GOT3 (cell line): ENCODE results near the gene PHKA1.
"Not testable (repeated sequence)": the region's sequence is repeated elsewhere in the genome, so short reads cannot be mapped to it uniquely, and the experiment has no call there.

Experiments used
- DNase-seq: peaks from one replicate; lab custom pipeline; 2025; ENCODE audit warnings: mixed read lengths; lab: John Stamatoyannopoulos, UW

PHKA1 gene

DNA sequence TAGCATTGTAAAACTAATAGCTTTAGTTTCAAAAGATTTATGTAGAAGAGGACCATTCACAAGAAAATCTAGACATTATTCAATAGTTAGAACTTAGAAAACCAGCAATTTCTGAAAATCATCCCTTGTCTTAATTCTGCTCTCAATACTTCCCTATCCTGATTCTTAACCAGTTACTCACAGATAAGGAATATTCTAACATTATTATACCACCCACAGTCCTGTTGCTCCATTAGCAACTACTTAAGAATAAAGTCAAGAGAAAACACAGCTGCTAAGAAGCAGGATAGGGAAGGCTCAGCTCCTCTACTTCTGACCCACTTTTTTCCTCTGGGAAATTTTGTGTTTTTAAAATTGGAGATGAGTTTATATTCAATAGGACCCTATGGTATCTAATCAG is 47.7 kb downstream of the PHKA1 start:
- no peak for DNase-seq

DNA sequence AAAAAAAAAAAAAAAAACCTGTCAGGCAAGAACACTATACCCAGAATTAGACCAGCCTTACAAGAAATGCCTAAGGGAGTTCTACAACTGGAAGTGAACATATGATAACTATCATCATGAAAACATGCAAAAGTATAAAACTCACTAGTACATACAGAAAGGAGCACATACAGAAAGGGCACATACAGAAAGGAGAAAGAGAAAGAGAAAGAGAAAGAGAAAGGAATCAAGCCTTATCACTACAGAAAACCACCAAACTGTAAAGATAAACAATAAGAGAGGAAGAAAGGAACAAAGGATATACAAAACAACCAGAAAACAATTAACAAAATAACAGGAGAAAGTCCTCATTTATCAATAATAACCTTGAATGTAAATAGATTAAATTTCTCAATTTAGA is 50.4 kb downstream of the PHKA1 start:
- DNase-seq: no peak

DNA sequence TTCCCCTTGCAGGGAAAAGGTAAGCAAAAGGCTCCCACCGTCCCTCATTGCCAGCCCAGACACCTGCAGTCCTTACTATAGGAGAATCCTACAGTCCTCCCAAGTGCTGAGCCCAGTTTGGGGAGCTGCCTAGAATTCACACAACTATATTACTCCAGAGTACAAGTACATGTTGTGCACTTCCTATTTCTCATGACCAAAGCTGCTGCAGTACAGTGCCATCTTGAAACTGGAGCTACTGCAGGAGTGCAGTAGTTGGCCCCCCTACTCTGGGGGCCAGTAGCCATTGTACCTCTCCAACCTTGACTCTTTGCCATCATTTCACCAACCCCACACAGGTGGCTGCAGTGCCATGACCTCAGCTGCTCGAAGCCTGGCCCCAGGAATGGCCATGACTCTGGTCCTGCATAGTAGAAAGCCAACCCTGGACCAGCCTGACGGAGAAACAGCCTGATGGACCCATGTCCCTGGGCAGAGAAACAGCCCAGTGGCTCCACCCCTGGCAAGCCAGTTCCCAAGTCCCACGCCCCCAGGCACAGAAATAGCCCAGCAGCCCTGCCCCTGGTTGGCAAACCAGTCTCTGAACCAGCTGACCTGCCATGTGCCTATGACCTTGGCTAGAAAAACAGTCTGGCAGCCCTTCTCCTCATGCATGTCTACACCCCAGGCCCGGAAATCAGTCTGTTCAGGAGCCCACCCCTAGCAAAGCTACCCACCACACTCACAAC is 51.9 kb downstream of the PHKA1 start:
- no peak for DNase-seq

DNA sequence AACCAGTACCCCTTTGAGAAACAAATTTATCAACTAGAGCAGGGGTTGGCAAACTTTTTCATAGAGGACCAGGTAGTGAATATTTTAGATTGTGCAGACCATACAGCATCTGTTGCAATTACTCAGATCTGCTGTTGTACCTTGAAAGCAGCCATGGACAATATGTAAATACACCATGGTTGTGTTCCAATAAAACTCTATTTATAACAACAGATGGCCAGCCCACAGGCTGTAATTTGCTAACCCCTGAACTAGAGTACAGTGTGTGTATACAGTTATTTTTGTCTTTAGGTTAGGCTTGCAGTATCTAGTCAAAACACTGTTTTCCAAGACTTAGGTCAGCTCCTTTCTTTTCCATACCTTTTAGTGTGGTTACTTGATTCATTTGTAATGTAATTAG is 54.4 kb downstream of the PHKA1 start:
- no peak for DNase-seq

DNA sequence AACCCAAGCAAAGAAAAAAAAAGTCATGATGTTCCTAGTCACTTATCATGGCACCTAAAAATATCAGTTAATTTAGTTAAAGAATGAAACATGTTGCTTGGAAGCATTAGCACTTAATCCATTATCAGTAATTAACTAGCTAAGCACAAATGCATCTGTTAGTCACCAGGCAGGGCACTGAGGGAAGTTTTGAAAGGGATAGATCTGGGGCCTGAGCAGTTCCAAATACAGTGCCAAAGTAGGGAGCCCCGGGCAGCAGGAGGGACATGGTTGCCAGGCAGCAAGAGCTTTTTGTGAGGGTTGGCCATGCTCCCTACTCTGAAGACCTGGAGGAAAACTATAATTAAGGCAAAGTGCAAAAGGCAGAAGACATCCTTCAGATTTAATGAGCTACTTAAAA is 62.0 kb downstream of the PHKA1 start:
- no peak for DNase-seq

GRCh38 chrX:72644946-72645345 is 69.2 kb downstream of the PHKA1 start:
- DNase-seq: no peak

DNA sequence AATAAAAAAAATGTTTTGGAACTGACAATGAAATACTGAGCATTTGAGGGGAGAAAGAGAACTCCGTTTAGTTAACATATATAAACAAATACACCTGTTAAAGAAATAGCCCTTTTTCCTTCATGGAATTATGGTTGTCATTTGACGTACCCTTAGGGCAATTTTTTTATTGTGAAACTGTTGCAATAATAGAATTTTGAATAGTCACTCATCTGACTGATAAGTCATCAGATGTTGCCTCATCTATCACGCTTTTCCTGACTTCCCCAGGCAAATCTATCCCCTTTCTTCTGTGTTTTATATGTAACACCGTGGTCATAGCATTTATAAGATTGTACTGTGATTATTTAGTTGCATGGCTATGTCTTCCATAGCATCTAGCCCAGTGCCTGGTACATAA is 72.5 kb downstream of the PHKA1 start:
- no peak for DNase-seq

GRCh38 chrX:72635930-72636329 is 78.2 kb downstream of the PHKA1 start:
- no peak for DNase-seq

DNA sequence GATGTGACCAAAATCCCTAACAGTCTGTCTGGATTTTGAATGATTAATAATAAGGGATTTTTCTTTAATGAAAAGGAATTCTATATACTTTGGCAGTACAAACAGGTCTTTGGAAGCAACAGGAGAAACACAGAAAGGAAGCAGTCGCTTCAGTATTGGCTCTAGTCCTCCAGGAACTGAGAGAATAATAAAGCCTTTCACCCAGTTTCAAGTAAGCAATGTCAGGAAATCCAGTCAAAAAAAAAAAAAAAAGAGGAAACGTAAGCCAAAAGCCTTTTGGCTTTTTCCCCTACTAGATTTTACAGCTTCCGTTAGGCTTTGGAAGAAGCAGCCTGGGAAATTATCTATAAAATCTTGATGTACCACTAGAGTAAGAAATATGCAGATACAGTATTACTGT is 79.8 kb downstream of the PHKA1 start:
- no peak for DNase-seq

- DNase-seq: no peak
Observed at GRCh38 chrX:72630185-72630584, 83.9 kb downstream of the PHKA1 start.

DNA sequence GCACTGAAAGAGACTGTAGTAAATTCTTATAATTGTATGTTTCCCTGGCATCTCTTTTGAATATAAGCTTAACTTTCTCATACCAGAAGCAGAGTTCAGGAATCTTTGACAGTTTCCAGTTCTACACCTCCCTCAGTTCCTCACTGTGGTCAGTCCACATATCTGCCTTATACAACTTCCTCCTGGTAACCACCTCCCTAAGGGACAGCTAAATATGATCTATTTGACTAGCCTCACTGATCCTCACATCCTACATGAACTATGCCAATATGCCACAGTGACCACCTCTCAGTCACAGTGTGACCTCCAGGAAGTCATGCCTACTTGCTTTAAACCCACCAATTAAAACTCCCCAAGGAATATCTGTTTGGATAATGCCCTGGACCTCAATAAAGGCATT is 89.9 kb downstream of the PHKA1 start:
- DNase-seq: no peak

GRCh38 chrX:72621625-72622485 is 92.3 kb downstream of the PHKA1 start:
- DNase-seq: no peak

- DNase-seq: no peak
Observed at GRCh38 chrX:72621163-72621562, 92.9 kb downstream of the PHKA1 start.

- no peak for DNase-seq
Observed at GRCh38 chrX:72620550-72621145, 93.5 kb downstream of the PHKA1 start.

GRCh38 chrX:72609313-72609712 is 104.8 kb downstream of the PHKA1 start:
- no peak for DNase-seq

DNA sequence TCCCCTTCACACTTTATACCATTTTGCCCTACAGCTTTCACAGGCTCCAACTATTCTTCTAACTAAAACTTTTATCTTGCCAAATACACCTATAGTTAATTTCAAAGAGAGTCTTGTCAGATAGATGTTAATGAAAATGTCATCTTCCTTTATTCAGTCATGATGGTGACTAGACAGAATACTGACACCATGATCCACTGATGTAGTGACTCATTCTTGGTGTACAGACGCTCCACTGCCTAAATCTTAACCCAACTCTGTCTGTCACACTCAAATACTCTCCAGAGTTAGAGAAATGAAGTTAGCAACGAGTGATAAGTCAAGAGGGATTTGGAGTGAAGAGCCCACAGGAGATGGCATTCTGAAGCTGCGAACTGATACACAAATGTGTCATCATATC is 109.4 kb downstream of the PHKA1 start:
- no peak for DNase-seq

DNA sequence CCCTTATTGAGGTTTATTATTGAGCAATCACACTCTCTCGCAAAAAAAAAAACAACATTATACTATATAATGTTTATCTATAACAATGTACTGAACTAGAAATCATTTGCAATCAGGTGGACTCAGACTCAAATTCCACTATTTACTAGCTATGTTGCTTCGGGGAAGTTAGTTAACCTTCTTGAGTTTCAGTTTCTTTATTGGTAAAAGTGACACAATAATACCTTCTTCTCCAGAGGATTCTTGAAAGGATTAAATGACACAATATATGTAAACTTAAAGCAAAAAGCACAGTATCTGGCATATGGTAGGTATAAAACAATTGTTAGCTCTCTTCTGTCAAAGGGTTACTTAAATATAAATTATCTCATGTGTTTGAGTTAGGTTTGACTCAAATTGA is 110.0 kb downstream of the PHKA1 start:
- no peak for DNase-seq

DNA sequence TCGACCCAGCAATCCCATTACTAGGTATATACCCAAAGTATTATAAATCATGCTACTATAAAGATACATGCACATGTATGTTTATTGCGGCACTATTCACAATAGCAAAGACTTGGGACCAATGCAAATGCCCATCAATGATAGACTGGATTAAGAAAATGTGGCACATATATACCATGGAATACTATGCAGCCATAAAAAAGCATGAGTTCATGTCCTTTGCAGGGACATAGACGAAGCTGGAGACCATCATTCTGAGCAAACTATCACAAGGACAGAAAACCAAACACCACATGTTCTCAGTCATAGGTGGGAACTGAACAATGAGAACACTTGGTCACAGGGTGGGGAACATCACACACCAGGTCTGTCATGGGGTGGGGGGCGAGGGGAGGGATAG is 123.1 kb downstream of the PHKA1 start:
- not testable (repeated sequence) for DNase-seq

DNA sequence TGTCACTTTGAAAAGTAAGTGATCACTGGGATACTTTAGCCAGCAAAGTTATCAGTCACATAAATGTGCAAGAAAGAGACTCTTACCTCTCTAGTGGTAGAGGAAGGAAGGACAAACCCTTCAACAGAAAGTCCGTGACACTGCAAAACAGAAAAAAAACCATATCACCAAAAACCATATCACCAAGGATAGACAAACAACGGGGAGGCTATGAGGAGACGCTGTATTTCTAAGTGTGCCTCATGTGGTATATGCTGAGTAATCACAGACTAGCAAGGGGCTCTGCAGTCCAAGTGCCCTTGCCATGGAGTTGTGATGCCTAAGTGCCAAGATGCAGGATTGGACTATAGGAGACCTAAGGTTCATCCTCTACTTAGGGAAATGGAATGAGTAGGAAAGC is 129.9 kb downstream of the PHKA1 start:
- DNase-seq: no peak

DNA sequence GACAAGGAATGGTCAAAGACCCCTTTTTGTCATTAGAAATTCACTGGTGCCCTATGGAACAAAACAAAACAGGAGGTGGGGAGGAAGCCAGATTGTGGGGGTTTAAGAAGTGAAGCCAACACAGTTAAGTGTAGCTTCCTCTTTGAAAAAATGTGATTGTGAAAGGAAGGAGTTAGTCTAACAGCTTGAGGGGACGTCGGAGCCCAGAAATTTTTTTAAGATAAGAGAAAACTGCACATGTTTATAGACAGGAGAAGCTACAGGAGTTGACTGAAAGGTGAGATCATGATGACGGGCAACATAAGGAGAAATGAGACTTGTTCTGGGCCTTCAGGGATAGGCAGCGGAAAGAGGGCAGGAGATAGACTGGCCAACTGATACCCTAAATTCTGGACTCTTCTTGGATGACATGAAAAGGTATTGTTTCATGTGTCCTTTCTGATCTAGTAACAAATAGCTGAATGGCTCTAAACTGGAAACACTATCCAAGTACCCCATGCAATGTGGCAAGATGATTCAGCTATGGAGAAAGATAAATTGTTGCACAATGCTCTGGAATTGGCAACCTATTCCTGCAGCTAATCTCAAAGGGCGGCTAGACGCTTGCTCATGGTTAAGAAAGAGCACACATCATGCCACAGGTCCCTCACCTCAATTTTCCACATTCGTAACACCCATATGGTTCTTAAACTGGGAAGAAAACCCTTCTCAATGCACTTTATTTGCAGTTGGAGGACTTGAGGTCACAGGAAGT is 137.8 kb downstream of the PHKA1 start:
- no peak for DNase-seq

- no peak for DNase-seq
Observed at GRCh38 chrX:72573158-72573511, 141.0 kb downstream of the PHKA1 start.
